GM18951 (cell line): ENCODE results near the gene ATAD5.
A peak's percentile ranks its signal among the peaks of the same experiment; 100 is the strongest.

Source experiments
- POLR2A ChIP-seq: IDR thresholded peaks from 4 replicates; pipeline ENCODE4 v1.6.1; 2011; ENCODE audit warnings: mild to moderate bottlenecking; ENCODE audit not compliant: insufficient read length, insufficient read depth; ENCODE audit errors: extremely low read depth
- in situ Hi-C: fragments of 300-500 bp; cut with MboI; formaldehyde crosslinking; loops from one replicate; pipeline ENCODE4 v1.12.0; 2022; ENCODE audit warnings: low sequenced_read_pairs, mixed read lengths, inconsistent platforms; ENCODE audit not compliant: unreplicated experiment

ATAD5 gene

DNA sequence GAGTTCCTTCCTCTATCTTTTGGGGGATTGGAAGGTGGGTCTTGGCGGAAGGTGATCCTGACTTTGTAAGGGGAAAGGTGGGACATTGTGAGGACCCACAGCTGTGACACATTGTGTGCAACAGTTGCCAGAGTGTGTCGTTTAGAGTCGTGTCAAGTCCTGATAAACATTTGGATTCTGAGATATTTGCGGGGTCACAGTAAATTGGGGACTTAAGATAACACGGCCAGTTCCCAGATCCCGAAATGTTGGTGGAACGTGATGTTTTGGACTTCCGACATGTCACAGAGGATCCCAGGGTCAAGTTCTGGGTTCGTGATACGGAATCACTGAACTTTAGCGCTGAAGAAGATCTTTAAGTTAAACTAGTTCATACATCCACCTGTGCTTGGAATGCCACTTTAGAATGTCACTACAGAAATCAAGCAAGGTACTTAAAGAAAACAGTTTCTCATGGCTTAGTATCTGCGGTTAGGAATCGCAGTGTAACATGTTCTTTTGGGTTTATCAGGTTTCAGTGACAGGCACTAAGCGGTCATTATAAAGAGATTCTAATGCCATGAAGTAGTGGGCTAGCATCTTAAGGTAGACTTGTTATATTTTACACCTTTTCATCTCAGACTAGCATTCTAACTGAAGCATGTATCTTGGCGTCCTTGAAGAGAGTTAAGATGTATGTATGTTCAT, 815 bp downstream of the ATAD5 start:
- TF ChIP-seq POLR2A = no peak
- in situ Hi-C loops = no loop called here

DNA sequence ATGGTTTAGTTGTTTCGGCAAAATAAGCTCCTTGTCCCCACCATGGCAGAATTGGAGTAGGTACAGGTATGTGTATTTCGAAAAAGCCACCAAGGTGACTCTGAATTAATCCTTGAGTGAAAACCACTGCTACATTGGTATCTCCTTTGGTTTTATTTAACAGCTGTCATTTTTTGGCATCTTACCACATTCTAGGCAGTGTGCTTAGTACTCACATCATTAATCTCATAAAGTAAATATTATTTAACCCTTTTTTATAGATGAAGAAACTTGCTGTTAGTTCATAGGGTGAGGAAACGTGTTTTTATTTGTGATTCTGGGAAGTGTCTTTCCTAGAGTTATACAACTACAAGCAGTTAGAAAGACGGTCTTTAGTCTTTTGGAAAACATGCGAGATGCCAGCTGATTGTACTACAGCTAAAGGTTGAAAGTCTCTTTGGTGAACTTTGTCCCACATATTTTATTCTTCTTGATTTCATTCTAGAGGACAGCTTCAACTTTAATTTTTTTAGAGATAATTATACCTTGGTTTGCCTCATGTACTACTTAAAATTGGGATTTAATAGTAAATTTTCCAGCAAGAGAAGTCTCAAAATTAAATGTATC, 6.5 kb downstream of the ATAD5 start:
- in situ Hi-C loops = no loop called here
- no peak for TF ChIP-seq POLR2A

DNA sequence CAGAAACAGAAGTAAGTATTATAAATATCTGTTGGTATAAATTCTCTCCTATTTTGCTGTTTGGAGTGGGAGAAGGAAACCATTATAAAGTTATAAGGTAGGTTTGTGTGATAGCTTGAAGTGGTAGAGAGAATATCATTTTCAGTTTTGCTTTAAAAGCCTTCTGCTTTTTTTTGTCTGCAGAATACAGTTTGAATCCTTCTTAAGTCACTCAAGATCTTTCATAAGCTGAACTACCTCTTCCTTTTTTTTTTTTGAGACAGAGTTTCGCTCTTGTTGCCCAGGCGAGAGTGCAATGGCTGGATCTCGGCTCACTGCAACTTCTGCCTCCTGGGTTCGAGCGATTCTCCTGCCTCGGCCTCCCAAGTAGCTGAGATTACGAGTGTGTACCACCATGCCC, 9.0 kb downstream of the ATAD5 start:
- no peak for TF ChIP-seq POLR2A
- in situ Hi-C loops = no loop called here

DNA sequence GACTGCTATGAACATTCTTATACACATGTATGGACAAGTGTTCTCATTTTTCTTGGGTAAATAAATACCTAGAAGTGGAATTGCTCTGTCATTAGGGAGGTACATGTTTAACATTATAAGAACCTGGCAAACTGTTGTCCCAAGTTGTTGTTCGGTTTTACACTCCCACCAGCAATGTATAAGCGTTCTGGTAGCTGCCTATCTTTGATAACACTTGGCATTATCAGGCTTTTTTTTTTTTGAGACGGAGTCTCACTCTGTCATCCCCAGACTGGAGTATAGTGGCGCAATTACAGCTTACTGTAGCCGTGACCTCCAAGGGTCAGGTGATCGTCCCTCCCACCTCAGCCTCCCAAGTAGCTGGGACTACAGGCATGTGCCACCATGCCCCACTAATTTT, 16.3 kb downstream of the ATAD5 start:
- in situ Hi-C loops = no loop called here
- TF ChIP-seq POLR2A = no peak

DNA sequence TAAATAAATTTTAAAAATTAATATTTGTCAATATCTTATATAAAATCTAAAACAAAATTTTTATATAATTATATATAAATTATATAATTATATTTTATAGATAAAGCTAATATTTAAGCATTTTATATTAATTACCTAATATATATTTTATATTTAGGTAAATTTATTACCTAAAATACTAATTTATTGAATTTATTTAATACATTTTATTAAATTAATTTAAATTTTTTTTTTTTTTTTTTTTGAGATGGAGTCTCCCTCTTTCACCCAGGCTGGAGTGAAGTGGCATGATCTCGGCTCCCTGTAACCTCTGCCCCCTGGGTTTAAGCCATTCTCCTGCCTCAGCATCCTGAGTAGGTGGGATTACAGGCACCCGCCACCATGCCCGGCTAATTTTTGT, 22.4 kb downstream of the ATAD5 start:
- TF ChIP-seq POLR2A = no peak
- in situ Hi-C loops = no loop called here

DNA sequence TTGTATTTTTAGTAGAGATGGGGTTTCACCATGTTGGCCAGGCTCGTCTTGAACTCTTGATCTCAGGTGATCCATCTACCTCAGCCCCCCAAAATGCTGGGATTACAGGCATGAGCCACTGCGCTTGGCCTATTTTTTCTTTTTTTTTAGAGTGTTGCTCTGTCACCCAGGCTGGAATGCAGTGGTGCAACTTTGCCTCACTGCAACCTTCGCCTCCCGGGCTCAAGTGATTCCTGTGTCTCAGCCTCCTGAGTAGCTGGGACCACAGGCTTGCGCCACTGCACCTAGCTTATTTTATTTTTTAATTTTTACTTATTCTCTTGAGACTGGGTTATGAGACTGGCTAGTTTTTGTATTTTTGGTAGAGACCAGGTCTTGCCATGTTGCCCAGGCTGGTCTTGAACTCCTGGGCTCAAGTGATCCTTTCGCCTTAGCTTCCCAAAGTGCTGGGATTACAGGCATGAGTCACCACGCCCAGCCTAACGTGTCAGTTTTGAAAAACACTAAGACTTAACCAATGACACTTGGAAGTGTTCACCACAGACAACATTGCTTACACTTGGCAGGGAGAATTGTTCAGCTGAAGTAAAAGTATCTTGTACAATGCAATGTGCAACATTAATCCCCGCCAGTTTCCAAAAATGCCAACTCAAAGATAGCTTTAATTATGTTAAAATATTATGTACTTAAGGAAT, 26.9 kb downstream of the ATAD5 start:
- in situ Hi-C loops = no loop called here
- no peak for TF ChIP-seq POLR2A

DNA sequence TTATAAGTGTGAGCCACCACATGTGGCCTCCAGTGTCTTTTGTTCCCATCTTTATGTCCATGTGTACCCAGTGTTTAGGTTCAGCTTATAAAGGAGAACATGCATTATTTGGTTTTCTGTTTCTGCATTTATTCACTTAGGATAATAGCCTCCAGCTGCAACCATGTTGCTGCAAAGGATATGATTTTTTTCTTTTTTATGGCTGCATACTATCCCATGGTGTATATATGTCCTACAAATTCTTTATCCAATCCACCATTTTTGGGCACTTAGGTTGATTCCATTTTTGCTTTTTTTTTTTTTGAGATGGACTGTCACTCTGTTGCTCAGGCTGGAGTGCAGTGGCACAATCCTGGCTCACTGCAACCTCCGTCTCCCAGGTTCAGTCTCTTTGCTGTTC, 32.9 kb downstream of the ATAD5 start:
- in situ Hi-C loops = no loop called here
- TF ChIP-seq POLR2A = no peak

DNA sequence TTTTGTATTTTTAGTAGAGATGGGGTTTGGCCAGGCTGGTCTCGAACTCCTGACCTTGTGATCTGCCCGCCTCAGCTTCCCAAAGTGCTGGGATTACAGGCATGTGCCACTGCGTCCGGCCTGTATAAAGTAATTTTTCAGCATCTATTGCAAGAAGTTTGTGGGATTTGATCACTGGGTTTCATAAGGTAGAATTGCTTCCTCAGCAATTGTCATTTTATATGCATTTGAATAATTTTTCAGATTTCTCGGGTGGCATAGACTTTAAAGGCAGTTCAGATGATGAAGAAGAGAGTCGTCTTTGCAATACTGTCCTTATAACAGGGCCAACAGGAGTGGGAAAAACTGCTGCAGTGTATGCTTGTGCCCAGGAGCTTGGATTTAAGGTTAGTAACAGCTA, 37.2 kb downstream of the ATAD5 start:
- no peak for TF ChIP-seq POLR2A

DNA sequence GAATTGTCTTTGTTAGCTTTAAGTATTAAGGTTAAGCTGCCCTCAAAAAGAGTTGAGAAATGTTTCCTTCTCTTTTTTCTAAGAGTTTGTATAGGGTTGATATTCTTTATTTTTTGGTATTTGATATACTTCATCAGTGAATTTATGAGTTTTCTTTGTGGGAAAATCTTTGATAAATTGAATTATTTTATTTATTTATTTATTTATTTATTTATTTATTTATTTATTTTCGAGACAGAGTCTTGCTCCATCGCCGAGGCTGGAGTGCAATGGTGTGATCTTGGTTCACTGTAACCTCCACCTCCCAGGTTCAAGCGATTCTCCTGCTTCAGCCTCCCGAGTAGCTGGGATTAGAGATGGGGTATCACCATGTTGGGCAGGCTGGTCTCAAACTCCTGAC, 54.4 kb downstream of the ATAD5 start:
- TF ChIP-seq POLR2A = no peak
- in situ Hi-C loops = no loop called here

More for the DNA sequence above, 37.2 kb downstream of the ATAD5 start:
- in situ Hi-C loops = no loop called here

DNA sequence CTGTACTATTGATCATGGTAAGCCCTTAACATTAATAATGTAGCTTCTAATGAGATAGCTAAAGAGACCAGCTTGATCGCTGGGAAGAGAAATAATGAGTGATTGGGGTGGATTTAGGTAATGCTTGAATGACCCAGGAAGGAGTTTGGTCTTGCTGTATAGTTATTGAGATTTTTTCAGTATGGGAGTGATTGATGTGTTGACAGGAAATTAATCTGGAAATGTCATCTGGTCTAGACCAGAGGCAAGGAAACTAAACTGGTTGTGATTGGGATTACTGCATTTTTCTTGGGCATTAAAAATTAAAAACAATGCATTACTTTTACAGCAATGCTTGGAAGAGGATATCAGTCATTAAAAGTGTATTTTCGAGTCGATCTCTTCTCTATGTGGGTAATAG, 62.5 kb downstream of the ATAD5 start:
- no peak for TF ChIP-seq POLR2A
- in situ Hi-C loops = no loop called here

DNA sequence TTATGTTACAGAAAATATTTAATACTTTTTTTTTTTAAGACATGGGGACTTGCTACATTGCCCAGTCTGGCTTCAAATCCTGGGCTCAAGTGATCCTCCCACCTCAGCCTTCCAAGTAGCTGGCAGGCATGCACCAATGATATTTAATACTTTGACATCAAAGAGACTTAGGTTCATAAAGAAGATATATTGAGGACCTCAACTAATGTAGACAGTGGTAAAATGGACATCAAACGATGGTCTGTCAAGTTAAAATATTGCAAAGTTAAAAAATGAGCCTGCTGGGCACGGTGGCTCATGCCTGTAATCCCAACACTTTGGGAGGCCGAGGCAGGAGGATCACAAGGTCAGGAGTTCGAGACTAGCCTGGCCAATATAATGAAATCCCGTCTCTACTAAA, 65.5 kb downstream of the ATAD5 start:
- in situ Hi-C loops = no loop called here
- no peak for TF ChIP-seq POLR2A

DNA sequence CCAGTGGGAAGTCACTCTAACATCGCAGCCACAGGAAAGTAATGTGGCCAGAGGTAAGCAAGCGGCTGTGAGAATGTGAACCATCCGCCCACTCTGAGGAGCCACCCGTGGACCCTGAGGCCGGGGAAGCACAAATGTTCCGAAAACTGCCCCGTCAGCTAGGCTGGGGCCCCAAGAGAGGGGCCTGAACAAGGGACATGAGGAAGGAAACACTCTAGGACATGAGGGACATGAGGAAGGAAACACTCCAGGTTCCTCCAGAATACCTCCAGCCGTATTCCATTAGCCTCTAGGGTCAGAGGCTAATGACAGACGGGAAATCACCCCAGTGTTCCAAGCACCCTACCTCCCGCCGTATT, 74.0 kb downstream of the ATAD5 start:
- in situ Hi-C loops = no loop called here

DNA sequence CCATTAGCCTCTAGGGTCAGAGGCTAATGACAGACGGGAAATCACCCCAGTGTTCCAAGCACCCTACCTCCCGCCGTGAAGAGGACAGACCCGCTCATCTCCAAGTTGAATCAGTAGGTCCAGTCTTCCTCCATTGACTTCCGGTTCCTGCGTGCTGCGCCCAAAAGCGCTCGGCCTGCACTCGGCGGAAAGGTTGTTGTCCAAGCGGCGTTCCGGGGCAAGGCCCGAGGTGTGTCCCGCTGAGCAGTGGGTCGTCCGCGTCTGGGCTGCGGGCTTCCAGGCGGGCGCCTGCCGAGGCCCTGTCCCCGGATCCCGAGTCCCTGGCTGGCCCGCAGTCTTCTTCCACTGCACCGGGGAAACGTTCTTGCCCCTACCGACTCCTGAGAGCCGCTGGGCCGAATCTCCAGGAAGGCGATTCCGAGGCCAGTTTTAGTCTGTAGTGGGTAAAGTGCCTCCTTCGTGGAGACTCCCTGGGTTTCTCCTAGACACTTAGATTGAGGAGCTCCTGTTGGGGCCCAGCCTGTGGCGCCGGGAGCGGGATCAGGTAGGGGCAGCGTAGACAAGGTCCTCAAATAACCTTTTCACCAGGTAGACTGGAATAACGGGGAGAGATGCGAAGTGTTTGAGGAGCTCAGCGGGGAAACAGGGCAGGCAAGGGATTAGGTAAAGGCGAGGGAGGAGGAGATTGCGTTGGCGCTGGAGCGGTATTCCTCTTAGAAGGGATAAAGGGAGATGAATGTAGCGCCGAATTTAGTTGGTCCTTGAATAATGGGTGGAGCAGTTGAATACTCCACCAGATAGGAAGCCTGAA, 74.5 kb downstream of the ATAD5 start, which contains the start of gene TEFM:
TEFM (minus strand) TSS at position 138 of the 811 bp plus-strand sequence; CDS start at position 98, 40 bp downstream.
- in situ Hi-C loops = no loop called here
- TF ChIP-seq POLR2A = peak; percentile 86

More for the DNA sequence above, 74.0 kb downstream of the ATAD5 start:
- TF ChIP-seq POLR2A = no peak
